D721Med (cell line): Measurements from ENCODE around the gene RNU6-1.

Experiments used
- DNase-seq: peaks from one replicate; pipeline ENCODE4 v3.0.0; 2011; ENCODE audit warnings: low spot score; ENCODE audit not compliant: insufficient read length
- FAIRE-seq: peaks from 2 replicates; lab custom pipeline; 2011; peaks lifted over from hg19 to GRCh38; lab: Jason Lieb, UNC
- TF ChIP-seq, protein P1 (sequence below): IDR thresholded peaks from 2 replicates; pipeline ENCODE4 v1.5.1; 2012; ENCODE audit warnings: mild to moderate bottlenecking, control low read depth; ENCODE audit not compliant: insufficient read depth; ENCODE audit errors: missing control alignments

The RNU6-1 gene

DNA sequence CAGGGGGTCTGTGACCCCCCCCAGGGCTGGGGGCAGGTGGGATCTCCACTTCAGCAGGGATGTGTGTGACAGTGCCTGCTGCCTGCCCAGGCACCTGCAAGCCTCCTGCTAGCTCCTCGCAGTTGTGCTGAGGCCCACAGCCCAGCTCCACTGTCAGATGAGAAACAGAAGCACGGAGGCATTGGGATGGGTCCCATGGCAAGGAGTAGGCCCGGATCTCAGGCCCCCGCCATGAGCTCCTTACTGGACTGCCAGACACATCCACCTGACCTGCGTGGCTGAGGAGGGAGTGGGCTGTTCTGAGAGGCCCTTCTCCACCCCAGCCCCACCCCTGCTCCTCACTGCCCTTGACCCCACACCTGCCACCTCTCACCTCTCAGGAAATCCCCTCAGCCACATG lies 32.7 kb downstream of the RNU6-1 start:
- FAIRE-seq (no peak), DNase-seq (no peak)

DNA sequence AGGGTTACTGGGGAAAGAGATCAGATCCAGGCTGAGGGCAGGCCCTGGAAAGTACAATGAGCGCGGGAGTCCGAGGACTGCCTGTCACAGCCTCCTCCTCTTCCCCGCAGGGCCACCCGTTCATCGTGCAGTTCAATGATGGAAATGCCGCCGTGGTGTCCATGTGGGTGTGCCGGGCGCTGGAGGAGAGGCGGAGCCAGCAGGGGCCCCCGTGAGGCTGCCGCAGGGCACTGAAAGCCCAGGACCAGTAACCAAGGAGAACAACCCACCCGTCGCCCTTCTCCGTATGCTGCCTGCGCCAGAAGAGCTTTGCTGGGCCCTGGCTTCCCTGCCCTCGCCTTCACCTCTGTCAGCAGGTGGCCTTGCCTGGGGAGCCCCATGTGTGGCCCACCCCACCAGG lies 33.3 kb downstream of the RNU6-1 start:
- TF ChIP-seq, protein P1, sequence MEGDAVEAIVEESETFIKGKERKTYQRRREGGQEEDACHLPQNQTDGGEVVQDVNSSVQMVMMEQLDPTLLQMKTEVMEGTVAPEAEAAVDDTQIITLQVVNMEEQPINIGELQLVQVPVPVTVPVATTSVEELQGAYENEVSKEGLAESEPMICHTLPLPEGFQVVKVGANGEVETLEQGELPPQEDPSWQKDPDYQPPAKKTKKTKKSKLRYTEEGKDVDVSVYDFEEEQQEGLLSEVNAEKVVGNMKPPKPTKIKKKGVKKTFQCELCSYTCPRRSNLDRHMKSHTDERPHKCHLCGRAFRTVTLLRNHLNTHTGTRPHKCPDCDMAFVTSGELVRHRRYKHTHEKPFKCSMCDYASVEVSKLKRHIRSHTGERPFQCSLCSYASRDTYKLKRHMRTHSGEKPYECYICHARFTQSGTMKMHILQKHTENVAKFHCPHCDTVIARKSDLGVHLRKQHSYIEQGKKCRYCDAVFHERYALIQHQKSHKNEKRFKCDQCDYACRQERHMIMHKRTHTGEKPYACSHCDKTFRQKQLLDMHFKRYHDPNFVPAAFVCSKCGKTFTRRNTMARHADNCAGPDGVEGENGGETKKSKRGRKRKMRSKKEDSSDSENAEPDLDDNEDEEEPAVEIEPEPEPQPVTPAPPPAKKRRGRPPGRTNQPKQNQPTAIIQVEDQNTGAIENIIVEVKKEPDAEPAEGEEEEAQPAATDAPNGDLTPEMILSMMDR: no peak
- DNase-seq (no peak), FAIRE-seq (no peak)

More for the DNA sequence above, 32.7 kb downstream of the RNU6-1 start:
- TF ChIP-seq, protein P1: no peak

DNA sequence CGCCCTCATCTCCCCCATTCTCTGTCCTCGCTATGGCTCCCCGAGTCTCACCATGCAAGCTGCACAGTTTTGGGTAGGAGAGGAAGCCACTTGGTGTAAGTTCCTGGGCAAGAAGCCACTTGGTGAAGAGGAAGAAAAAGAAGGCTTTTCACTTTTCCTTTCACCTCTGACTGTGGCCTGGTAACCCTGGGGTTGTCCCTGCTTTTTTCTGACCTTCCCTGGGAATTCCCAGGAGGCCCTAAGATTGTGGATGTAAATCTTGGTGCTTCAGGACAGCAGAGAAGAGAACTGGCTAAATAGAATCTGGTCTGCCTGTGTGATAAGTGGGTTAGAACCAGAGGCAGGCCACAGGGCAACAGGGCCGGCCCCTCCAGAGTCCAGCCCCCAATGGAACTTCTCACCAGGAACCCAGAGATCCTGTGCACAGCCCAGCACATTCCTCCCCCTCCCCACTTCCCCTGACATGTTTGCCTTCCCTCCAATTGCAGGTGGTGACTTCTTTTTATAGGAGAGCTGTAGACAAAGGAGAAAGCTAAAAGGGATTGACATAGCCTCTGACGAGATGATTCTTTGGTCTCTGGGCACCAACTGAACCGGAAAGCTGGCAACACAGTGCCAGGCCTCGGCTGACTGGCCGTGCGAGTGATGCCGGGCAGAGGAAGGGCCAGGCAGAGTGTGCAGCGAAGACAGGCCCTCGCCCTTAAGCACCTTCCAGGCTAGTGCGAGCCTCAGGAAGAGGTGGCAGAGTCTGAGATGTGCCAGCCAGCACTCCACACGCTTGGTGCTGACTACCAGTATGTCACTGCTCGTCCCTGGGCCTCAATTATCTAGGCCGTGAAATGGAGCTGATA lies 34.0 kb downstream of the RNU6-1 start:
- TF ChIP-seq, protein P1: no peak
- DNase-seq (no peak), FAIRE-seq (no peak)

DNA sequence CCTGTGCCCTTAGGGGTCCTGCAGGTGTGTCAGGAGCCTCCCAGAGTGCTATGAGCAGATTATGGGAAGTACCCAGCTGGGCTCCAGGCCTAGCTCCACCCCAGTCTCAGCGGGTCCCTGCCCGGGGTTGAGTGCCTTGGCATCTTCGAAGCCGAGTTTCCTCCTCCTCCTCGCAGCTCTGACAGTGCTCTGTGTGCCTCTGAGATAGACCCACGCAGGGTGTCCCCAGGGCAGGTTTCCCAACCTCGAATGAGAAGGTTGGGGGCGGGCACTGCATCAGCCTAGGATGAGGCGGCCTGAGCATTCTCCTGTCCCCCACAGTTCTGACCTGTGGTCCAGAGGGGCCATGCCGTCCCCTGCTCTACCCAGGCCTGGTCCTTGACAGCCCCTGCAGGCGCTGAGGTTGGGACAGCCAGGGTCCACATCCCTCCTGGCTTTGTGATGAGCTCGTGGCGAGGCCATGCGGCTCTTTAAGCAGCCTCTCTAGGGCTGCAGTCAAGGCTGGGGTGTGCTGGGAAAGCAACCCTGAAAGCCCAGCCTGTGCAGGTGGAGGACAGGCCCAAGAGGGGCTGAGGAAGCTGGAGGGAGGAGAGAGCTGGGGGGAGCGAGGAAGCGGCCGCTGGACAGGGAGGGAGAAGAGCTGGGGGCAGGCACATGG lies 34.7 kb downstream of the RNU6-1 start:
- DNase-seq (no peak), FAIRE-seq (no peak)
- TF ChIP-seq, protein P1: no peak

DNA sequence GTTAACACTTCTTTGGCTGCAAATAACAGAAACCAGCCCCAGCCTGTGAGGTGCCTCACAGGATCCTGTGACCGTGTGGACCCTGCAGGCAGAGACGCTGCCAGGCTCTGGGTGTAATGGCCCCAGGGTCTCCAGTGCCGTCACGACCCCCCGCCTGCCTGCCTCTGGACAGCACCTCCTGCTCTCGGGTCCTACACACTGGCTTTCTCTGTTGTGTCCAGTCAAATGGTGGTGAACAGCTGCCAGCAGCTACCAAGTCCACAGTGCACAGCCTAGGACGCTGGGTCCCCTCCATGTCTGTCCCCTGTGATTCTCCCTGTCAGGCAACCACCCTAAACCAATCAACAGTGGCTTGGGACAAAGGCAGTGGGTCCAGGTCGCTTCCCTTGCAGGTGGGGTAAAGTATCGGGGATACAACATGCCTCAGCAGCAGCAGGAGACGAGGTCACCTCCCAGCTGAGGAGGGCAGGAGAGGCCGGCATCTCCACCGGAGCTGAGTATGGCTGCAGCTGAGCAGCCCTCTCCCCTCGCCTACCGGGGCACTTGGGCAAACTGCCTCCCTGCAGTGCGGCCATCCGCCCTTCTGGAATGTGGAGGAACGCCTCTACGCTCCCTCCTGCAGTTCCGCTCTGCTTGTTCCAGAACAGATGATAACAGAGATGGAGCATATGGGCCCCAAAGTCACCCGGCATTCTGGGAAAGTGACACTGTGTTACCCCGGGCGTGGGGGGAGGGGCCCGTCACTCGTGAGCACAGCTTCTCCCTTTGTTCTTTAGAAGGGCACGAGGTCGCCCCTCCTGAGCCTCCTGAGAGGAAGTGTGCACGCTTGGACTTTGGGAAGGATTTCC lies 35.6 kb downstream of the RNU6-1 start:
- DNase-seq (no peak), FAIRE-seq (no peak)
- TF ChIP-seq, protein P1: no peak

DNA sequence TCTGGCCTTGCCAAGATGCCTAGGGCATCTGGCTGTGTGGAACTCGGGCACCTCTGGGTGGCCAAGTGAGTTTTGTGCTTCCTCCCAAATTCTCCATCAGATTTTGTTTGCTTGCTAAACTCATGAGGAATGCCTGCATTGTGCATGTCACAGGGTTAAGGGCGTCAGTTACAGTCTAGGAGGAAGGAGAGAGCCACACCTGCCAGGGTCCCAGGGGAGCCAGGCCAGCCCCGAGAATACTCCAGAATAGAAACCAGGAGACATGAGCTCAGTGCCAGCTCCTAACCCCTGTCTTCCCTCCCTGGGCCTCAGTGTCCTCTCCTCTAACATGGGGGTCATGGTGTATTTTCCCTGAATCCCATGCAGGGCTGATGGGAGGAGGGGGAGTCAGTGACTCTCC lies 36.5 kb downstream of the RNU6-1 start:
- DNase-seq: no peak
- FAIRE-seq: no peak
- TF ChIP-seq, protein P1: no peak
